HepG2 (cell line): ENCODE data around the gene LRRC4C. TPM values are rescaled to one million over a fixed set of nuclear protein-coding genes. Genes with fewer than 3 reads are reported as not detected.
"Not testable (repeated sequence)": the region's sequence is repeated elsewhere in the genome, so short reads cannot be mapped to it uniquely, and the experiment has no call there.

Experiments used
- ATAC-seq: fragments of 200-7000 bp; cut with Tn5 transposase; 3 replicates; pipeline ENCODE4 v1.9.1; 2020; ENCODE audit warnings: mild to moderate bottlenecking, moderate library complexity
- BruUV-seq: library from RNA; stranded (reverse); fragments of 400-500 nt; replicated peaks from 2 replicates; lab custom pipeline; 2021; lab: Mats Ljungman, UMichigan
- CTCF ChIA-PET: fragments of 300-600 bp; formaldehyde crosslinking; extraction: SDS; loops from one replicate; lab custom pipeline; 2021; ENCODE audit warnings: low total read pairs, inconsistent platforms, low intra/inter-chr PET ratio; lab: Yijun Ruan, JAX
- POLR2A ChIA-PET: fragments of 350-600 bp; sonication (Branson Sonifier 250); formaldehyde crosslinking; loops from one replicate; lab custom pipeline; 2020; ENCODE audit warnings: antibody characterized with exemption, inconsistent platforms; lab: Yijun Ruan, JAX
- DNase-seq: peaks from one replicate; pipeline ENCODE4 v3.0.0-alpha.2; 2015; ENCODE audit warnings: low spot score
- FAIRE-seq: peaks from 3 replicates; lab custom pipeline; 2011; peaks lifted over from hg19 to GRCh38; lab: Jason Lieb, UNC
- H2AFZ ChIP-seq: one replicate; pipeline ENCODE4 v1.6.1; 2011; ENCODE audit warnings: low read length, inconsistent platforms
- H3K27ac ChIP-seq: fragments of 300-600 bp; 3 replicates; pipeline ENCODE4 v1.8.0; 2011; ENCODE audit warnings: mixed run types, mild to moderate bottlenecking, mixed read lengths, low read length, inconsistent platforms; ENCODE audit not compliant: insufficient read depth; ENCODE audit errors: extremely low read length
- H3K27me3 ChIP-seq, 2 experiments: fragments of 200-600 bp in 1 of 2; 2 replicates in 1 of 2; 3 replicates in 1 of 2; pipeline versions ENCODE4 v1.6.0 to v1.8.0; 2011; ENCODE audit warnings: low read length in 2 of 2, mild to moderate bottlenecking in 2 of 2, moderate library complexity in 2 of 2, inconsistent platforms in 1 of 2; ENCODE audit not compliant: insufficient read depth in 2 of 2, control insufficient read depth in 1 of 2
- H3K36me3 ChIP-seq, 2 experiments: fragments of 200-600 bp in 1 of 2; replicated peaks in 1 of 2; 2 replicates in 1 of 2; 3 replicates in 1 of 2; pipeline versions ENCODE4 v1.5.1 to v1.8.0; 2011; ENCODE audit warnings: low read length in 2 of 2, inconsistent platforms in 1 of 2; ENCODE audit not compliant: insufficient read depth in 2 of 2, control insufficient read depth in 1 of 2
- H3K4me1 ChIP-seq: 2 replicates; pipeline ENCODE4 v1.5.1; 2012; ENCODE audit warnings: low read length, inconsistent platforms; ENCODE audit not compliant: insufficient read depth
- H3K4me2 ChIP-seq: 2 replicates; pipeline ENCODE4 v1.6.0; 2011; ENCODE audit warnings: low read depth, low read length, inconsistent platforms
- H3K4me3 ChIP-seq, 3 experiments: fragments of 200-600 bp in 1 of 3; sonication (generic), shearing (Covaris generic) in 1 of 3; replicated peaks in 1 of 3; 2 replicates each; pipeline ENCODE4 v1.5.1; 2011 to 2016; ENCODE audit warnings: low read length in 3 of 3, inconsistent platforms in 2 of 3, low read depth in 2 of 3, mild to moderate bottlenecking in 2 of 3, control low read depth in 1 of 3, mixed read lengths in 1 of 3; ENCODE audit not compliant: insufficient read depth in 1 of 3
- H3K79me2 ChIP-seq: one replicate; pipeline ENCODE4 v1.6.1; 2011; ENCODE audit warnings: low read length, inconsistent platforms; ENCODE audit not compliant: insufficient read depth
- H3K9ac ChIP-seq: 2 replicates; pipeline ENCODE4 v1.6.0; 2011; ENCODE audit warnings: mild to moderate bottlenecking, low read depth, low read length, inconsistent platforms; ENCODE audit not compliant: insufficient read depth
- H3K9me3 ChIP-seq: 2 replicates; pipeline ENCODE4 v1.5.1; 2012; ENCODE audit warnings: mild to moderate bottlenecking, low read length
- H4K20me1 ChIP-seq: 2 replicates; pipeline ENCODE4 v1.6.0; 2011; ENCODE audit warnings: inconsistent platforms, mild to moderate bottlenecking, low read length, moderate library complexity; ENCODE audit not compliant: insufficient read depth
- AKAP8 ChIP-seq: sonication (generic); formaldehyde crosslinking; IDR thresholded peaks from 2 replicates; pipeline ENCODE4 v1.5.1; 2020; ENCODE audit warnings: mild to moderate bottlenecking, missing genetic modification reagents
- GATAD1 ChIP-seq: IDR thresholded peaks from 2 replicates; pipeline ENCODE4 v1.6.1; 2016; ENCODE audit warnings: missing genetic modification reagents, missing compliant biosample characterization
- POGZ ChIP-seq: sonication (generic); formaldehyde crosslinking; IDR thresholded peaks from 2 replicates; pipeline ENCODE4 v1.4.0; 2020; ENCODE audit warnings: mild to moderate bottlenecking, missing genetic modification reagents
- SALL1 ChIP-seq: sonication (generic); formaldehyde crosslinking; IDR thresholded peaks from 2 replicates; pipeline ENCODE4 v1.8.0; 2022; ENCODE audit warnings: mild to moderate bottlenecking, missing genetic modification reagents
- ZBTB21 ChIP-seq: sonication (generic); formaldehyde crosslinking; IDR thresholded peaks from 2 replicates; pipeline ENCODE4 v1.4.0; 2020; ENCODE audit warnings: missing genetic modification reagents
- ZFP36L1 ChIP-seq: sonication (generic); formaldehyde crosslinking; IDR thresholded peaks from 2 replicates; pipeline ENCODE4 v1.8.0; 2022; ENCODE audit warnings: mild to moderate bottlenecking, missing genetic modification reagents, moderate library complexity
- ZMYM4 ChIP-seq: sonication (generic); formaldehyde crosslinking; IDR thresholded peaks from 2 replicates; pipeline ENCODE4 v1.8.1; 2023; ENCODE audit warnings: mild to moderate bottlenecking, missing genetic modification reagents
- ZNF101 ChIP-seq: sonication (generic); formaldehyde crosslinking; IDR thresholded peaks from 2 replicates; pipeline ENCODE4 v1.4.0; 2020; ENCODE audit warnings: mild to moderate bottlenecking, low read depth, missing genetic modification reagents, borderline replicate concordance
- ZNF333 ChIP-seq: sonication (generic); formaldehyde crosslinking; IDR thresholded peaks from 2 replicates; pipeline ENCODE4 v1.4.0; 2020; ENCODE audit warnings: mild to moderate bottlenecking, missing genetic modification reagents, borderline replicate concordance
- WGBS: methylation state at CpG from one replicate; pipeline ENCODE4 v1.1.6; 2017; ENCODE audit warnings: low lambda C conversion rate; 5-methylcytosine and 5-hydroxymethylcytosine counted together
- in situ Hi-C: cut with HindIII; loops from 2 replicates; pipeline ENCODE4 v1.10.0; 2017; ENCODE audit warnings: low pct_unique_long_range_greater_than_20kb; ENCODE audit not compliant: extremely low pct_ligation_motif_present
- intact Hi-C: fragments of 100-400 bp; cut with micrococcal nuclease; formaldehyde crosslinking; loops from one replicate; pipeline ENCODE4 v1.10.0; 2022; ENCODE audit not compliant: unreplicated experiment
- polyA plus RNA-seq, 8 experiments: library from polyadenylated mRNA; depleted of rRNA in 3 of 8; stranded (reverse) in 7 of 8; unstranded in 1 of 8; fragments of >200 nt; fragmentation: Illumina TruSeq in 4 of 8; extraction: Trizol in 4 of 8; gene quantifications; 2 replicates each; pipeline versions ENCODE4 v1.2.1 to v1.2.3, GENCODE V29; 2011 to 2016; ENCODE audit warnings: low read depth in 4 of 8, missing spikeins in 1 of 8, mixed read lengths in 1 of 8; ENCODE audit not compliant: insufficient read depth in 1 of 8
- total RNA-seq, 5 experiments: library from RNA; depleted of rRNA; stranded (reverse); fragments of >200 nt; fragmentation: Illumina TruSeq; extraction: Trizol; gene quantifications; 2 replicates each; pipeline ENCODE4 v1.2.3, GENCODE V29; 2016; ENCODE audit warnings: low read depth in 1 of 5
- TF ChIP-seq, protein P1 (sequence below): sonication (generic); formaldehyde crosslinking; IDR thresholded peaks from 2 replicates; pipeline ENCODE4; 2020; ENCODE audit warnings: missing genetic modification reagents, mild to moderate bottlenecking, borderline replicate concordance

Gene LRRC4C
- total and polyA plus RNA-seq, 2 of the 13 experiments (the other 11 are each of a cell fraction or from before 2014, with no cell fraction given) = not detected

DNA sequence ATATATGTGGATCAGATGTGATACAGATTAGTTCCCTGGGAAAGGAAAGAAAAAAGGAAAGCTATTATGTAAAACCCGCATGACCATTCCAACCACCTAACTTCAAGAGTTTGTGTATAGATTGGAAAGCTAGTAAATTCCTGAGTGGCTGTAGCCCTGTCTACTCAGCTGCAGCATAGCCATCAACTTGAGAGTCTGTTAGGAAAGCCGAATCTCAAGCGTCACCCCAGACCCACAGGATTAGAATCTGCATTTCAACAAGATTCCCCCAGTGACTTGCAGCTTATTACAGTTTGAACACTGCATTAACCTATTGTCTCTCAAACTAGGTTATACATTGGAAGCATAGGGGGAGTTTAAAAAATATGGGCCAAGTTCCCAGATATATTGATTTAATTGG is 921.7 kb downstream of the LRRC4C start (continued):
- no peak for TF ChIP-seq ZNF333 (CRISPR knock-in tag)
- TF ChIP-seq ZMYM4 (CRISPR knock-in tag) = no peak

DNA sequence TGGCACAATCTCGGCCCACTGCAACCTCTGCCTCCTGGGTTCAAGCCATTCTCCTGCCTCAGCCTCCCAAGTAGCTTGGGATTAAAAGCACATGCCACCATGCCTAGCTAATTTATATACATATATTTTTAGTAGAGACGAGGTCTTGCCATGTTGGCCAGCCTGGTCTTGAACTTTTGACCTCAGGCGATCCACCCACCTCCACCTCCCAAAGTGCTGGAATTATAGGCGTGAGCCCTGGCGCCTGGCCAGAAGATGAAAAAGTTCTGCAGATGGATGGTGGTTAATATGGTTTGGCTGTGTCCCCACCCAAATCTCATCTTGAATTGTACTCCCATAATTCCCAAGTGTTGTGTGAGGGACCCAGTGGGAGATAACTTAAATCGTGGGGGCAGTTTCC is 937.4 kb downstream of the LRRC4C start:
- H3K4me2 ChIP-seq, H2AFZ ChIP-seq, H3K79me2 ChIP-seq, H3K9ac ChIP-seq, DNase-seq, H3K27me3 ChIP-seq, in situ Hi-C loops, ATAC-seq, H3K4me1 ChIP-seq, H3K4me3 ChIP-seq, H4K20me1 ChIP-seq, CTCF ChIA-PET, H3K27ac ChIP-seq, POLR2A ChIA-PET, H3K36me3 ChIP-seq, BruUV-seq, intact Hi-C loops, FAIRE-seq: not testable (repeated sequence)
- H3K9me3 ChIP-seq = peaks cover 33% of the 10 kb centered on the region
- WGBS = 24% methylated on average over 6 of the region's 6 CpGs

GRCh38 chr11:40517122-40517521 is 942.3 kb downstream of the LRRC4C start:
- H3K4me3 ChIP-seq = no peak overlapping the region
- H3K27me3 ChIP-seq = no peaks in the 10 kb centered on the region
- no peak for TF ChIP-seq AKAP8 (CRISPR knock-in tag)
- TF ChIP-seq ZNF101 (CRISPR knock-in tag) = no peak
- no peak for TF ChIP-seq GATAD1 (CRISPR knock-in tag)
- no peak for TF ChIP-seq POGZ
- no peak for TF ChIP-seq ZBTB21
- TF ChIP-seq ZFP36L1 (CRISPR knock-in tag) = no peak
- TF ChIP-seq, protein P1, sequence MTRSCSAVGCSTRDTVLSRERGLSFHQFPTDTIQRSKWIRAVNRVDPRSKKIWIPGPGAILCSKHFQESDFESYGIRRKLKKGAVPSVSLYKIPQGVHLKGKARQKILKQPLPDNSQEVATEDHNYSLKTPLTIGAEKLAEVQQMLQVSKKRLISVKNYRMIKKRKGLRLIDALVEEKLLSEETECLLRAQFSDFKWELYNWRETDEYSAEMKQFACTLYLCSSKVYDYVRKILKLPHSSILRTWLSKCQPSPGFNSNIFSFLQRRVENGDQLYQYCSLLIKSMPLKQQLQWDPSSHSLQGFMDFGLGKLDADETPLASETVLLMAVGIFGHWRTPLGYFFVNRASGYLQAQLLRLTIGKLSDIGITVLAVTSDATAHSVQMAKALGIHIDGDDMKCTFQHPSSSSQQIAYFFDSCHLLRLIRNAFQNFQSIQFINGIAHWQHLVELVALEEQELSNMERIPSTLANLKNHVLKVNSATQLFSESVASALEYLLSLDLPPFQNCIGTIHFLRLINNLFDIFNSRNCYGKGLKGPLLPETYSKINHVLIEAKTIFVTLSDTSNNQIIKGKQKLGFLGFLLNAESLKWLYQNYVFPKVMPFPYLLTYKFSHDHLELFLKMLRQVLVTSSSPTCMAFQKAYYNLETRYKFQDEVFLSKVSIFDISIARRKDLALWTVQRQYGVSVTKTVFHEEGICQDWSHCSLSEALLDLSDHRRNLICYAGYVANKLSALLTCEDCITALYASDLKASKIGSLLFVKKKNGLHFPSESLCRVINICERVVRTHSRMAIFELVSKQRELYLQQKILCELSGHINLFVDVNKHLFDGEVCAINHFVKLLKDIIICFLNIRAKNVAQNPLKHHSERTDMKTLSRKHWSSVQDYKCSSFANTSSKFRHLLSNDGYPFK = no peak
- no peak for TF ChIP-seq SALL1 (CRISPR knock-in tag)
- no peaks in the 10 kb centered on the region for H3K79me2 ChIP-seq
- DNase-seq (no peak), FAIRE-seq (no peak), ATAC-seq (no peak)
- in situ Hi-C loops = no loop called here
- H3K9me3 ChIP-seq = peaks cover 34% of the 10 kb centered on the region
- ChIA-PET CTCF (no interaction called here), POLR2A (no interaction called here)
- intact Hi-C loops = no loop called here
- H3K4me2 ChIP-seq = no peak overlapping the region
- H3K27ac ChIP-seq = no peak overlapping the region
- H3K9ac ChIP-seq = no peak overlapping the region
- BruUV-seq = no TSS peak
- 17% methylated on average over 3 of the region's 3 CpGs for WGBS
- no peaks in the 10 kb centered on the region for H3K36me3 ChIP-seq
- H4K20me1 ChIP-seq = no peaks in the 10 kb centered on the region
- H2AFZ ChIP-seq = no peak overlapping the region
- H3K4me1 ChIP-seq = no peaks in the 10 kb centered on the region
